ENCODE data around the gene ADCY1.

ADCY1 gene

GRCh38 chr7:45578022-45578421 lies 3.9 kb downstream of the ADCY1 start:
- DNase-seq = no peak

- no peak for DNase-seq
These were observed 4.3 kb downstream of the ADCY1 start for GRCh38 chr7:45578467-45578866.

- no peak for DNase-seq
These were observed 5.2 kb downstream of the ADCY1 start for GRCh38 chr7:45579391-45579801.

- no peak for DNase-seq
These were observed 6.1 kb downstream of the ADCY1 start for GRCh38 chr7:45580053-45580872.

- DNase-seq = no peak
These were observed 7.2 kb downstream of the ADCY1 start for GRCh38 chr7:45581271-45581780.

- DNase-seq = no peak
These were observed 8.1 kb downstream of the ADCY1 start for GRCh38 chr7:45582136-45582749.

GRCh38 chr7:45582868-45583277 lies 8.7 kb downstream of the ADCY1 start:
- DNase-seq = no peak

- no peak for DNase-seq
These were observed 9.1 kb downstream of the ADCY1 start for GRCh38 chr7:45583296-45583695.

GRCh38 chr7:45584261-45585210 lies 10.4 kb downstream of the ADCY1 start:
- no peak for DNase-seq

GRCh38 chr7:45585628-45586027 lies 11.5 kb downstream of the ADCY1 start:
- no peak for DNase-seq

- no peak for DNase-seq
These were observed 12.7 kb downstream of the ADCY1 start for GRCh38 chr7:45586542-45587520.

- no peak for DNase-seq
These were observed 14.3 kb downstream of the ADCY1 start for GRCh38 chr7:45588466-45588865.

- DNase-seq = no peak
These were observed 14.9 kb downstream of the ADCY1 start for GRCh38 chr7:45589061-45589460.

GRCh38 chr7:45589915-45590678 lies 15.9 kb downstream of the ADCY1 start:
- DNase-seq = no peak

GRCh38 chr7:45590679-45591057 lies 16.5 kb downstream of the ADCY1 start:
- no peak for DNase-seq

- no peak for DNase-seq
These were observed 17.1 kb downstream of the ADCY1 start for GRCh38 chr7:45591101-45591906.

- DNase-seq = no peak
These were observed 18.2 kb downstream of the ADCY1 start for GRCh38 chr7:45592230-45592991.

GRCh38 chr7:45593121-45593541 lies 19.0 kb downstream of the ADCY1 start:
- DNase-seq = no peak

GRCh38 chr7:45593877-45594276 lies 19.7 kb downstream of the ADCY1 start:
- DNase-seq = no peak

Data from NCI-H2107 (cell line).